HK-2 (cell line): Measurements from ENCODE around the gene FGF18.

Experiments used
- DNase-seq: peaks from one replicate; pipeline ENCODE4 v3.0.0-alpha.2; 2018; ENCODE audit not compliant: unreplicated experiment

Gene FGF18

DNA sequence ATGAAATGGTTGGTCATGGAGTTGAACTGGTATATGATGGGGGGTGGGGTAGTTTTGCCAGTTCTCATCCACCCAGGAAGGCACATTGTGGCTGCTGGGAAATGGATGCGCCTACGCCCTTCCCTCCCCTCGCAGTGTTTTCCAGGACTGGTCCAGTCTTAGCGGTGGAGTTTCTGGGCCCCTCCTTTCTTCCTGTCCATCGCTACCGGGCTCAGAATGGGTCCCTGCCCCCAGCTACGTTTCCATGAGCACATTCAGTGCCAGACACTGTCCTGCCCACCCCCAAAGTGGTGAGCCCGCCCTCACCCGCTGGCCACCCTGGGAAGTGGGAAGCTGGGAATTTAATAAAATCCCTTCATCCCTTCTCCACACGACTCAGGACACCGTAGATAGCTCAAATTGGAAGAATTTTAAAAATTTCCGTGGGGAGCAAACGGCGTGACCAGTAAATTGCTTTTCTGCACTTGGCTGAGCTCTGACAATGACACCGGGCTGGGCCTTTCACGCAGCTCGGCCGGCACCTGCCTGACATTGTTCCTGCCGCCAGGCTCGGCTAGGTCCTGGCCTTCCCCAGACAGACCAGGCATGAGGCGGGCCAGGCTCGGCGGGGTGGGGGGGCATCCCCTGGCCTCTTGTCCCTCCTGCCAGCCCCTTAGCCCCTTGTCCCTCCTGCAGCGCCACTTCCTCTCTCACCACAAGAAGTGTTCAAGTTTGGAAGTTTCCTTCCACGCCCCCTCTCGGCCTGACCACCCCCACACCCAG, 3.6 kb downstream of the FGF18 start:
- DNase-seq: peak; percentile 14

DNA sequence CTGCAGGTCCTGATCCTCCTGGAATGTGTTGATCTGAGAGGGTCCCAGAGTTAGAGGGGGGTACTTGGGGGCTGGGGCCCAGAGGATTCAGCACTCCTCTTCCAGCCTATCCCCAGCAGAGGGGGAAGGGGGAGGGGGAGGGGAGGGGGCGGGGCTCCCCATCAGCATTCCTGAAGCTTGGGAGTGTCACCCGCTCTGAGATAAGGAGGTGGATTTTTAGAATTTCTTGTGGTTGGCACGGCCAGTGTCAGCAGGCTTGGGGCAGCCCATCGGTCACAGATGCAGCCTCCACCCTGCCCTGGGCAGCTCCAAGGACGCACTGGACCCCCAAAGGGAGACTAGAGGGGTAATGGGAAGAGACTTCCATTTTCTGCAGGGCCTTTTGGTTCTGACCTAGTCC, 5.3 kb downstream of the FGF18 start:
- DNase-seq: no peak

- DNase-seq: no peak
Observed at GRCh38 chr5:171425596-171426244, 6.3 kb downstream of the FGF18 start.

DNA sequence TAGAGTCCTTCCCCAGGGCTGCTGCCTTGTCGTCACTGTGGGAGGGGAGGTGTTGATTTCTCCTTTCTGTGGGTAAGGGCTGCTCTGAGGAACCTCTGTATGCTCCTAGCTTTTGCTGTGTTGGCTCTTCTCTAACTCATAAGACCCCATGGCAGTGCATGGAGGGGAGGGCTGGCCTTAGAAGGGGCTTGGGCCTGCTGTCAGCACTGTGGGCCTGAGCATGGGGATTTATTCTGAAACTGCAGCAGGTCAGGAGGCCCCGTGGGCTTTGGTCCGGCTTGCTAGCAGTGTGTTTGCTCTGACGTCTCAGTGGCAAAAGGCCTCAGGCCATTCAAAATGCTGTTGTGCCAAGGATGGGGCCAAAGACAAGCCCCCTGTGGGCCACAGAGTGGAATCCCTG, 6.8 kb downstream of the FGF18 start:
- no peak for DNase-seq

DNA sequence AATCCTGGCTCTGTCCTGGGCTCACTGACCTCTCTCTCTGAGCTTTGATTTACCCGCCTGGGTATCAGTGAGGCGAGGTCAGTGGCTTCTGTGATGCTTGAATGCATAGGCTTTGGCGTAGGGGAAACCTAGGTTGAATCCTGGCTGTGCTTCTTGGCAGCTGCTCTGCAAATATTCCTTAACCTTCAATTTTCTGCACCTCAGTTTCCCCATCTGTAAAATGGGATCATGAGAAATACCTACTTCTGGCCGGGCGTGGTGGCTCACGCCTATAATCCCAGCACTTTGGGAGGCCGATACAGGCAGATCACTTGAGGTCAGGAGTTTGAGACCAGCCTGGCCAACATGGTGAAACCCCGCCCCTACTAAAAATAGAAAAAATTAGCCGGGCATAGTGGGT, 7.2 kb downstream of the FGF18 start:
- no peak for DNase-seq

GRCh38 chr5:171427318-171428167, 8.1 kb downstream of the FGF18 start:
- DNase-seq: no peak

GRCh38 chr5:171428168-171428696, 8.8 kb downstream of the FGF18 start:
- no peak for DNase-seq

GRCh38 chr5:171428809-171429542, 9.5 kb downstream of the FGF18 start:
- DNase-seq: no peak

GRCh38 chr5:171429543-171429910, 10.1 kb downstream of the FGF18 start:
- no peak for DNase-seq

DNA sequence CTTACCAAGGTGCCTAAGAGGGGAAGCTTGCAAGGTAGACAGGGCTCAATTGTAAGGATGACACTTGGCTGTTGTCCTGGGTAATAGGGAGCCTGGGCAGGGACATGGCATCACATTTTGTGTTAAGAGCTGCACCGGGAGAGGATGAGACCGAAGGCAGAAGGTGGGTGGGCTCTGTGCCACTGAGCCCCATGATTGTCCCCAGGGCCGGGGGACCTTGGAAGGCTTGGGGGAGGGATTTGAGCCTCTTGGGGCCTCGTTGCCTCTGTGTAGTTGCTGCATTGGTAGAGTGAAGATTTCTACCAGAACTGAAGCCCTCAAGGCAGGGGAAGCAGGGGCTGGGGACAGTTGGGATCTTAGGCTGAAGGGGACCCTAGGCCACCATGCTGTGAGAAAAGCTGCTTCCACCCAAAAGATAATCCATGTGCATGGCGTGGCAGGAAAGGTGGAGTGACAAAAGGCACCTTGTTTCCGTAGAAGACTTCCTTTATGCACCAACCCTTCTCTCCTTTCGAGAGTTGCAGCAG, 11.9 kb downstream of the FGF18 start:
- DNase-seq: no peak

- DNase-seq: no peak
Observed at GRCh38 chr5:171432076-171432475, 12.6 kb downstream of the FGF18 start.

DNA sequence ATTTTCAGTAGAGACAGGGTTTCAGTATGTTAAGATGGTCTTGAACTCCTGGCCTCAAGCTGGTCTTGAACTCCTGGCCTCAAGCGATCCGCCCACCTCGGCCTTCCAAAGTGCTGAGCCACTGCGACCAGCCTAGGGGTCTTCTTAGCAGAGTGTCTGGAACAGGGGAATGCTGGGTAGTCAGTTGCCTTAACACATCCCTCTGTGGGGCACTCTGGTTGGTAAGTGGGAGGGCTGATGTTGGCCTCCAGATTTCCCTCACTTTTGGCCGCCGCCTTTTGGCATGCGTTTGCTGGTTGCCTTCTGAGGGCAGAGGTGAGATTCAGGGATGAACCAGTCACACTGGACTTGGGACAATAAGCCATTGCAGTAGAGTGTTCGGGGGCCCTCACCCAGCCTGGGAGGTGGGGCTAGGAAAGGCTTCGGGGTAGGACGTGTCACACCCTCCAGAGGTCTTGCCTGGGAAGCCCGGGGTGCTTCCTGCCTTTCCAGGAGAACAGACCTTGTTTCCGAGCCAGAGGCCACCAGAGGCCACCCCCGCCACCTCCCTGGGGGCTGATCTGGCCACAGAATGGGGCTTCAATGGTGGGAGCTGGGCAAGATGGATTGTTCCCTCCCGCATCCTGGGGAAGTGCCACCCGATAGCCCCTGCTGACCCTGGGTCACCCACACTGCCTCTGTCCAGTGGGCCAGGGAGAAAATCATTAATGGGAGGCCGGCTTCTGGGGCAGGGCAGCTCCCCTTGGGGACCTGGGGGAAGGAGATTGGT, 13.3 kb downstream of the FGF18 start:
- no peak for DNase-seq

DNA sequence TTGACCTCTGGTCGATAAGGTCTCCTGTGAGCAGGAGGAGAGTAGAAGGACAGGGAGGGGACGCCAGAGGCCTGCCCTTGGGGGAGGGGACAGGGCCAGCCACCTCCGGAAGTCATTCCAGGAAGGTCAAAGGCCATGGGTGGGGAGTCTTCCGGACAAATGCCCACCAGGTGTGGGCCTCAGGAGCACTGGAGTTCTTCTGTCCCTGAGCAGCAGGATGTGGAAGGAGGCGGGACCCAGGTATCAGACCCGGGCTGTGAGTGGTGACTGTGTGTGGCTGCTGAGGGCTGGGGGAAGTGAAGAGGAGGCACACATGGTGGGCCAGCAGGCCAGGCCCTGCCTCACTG, 13.9 kb downstream of the FGF18 start:
- DNase-seq: no peak

DNA sequence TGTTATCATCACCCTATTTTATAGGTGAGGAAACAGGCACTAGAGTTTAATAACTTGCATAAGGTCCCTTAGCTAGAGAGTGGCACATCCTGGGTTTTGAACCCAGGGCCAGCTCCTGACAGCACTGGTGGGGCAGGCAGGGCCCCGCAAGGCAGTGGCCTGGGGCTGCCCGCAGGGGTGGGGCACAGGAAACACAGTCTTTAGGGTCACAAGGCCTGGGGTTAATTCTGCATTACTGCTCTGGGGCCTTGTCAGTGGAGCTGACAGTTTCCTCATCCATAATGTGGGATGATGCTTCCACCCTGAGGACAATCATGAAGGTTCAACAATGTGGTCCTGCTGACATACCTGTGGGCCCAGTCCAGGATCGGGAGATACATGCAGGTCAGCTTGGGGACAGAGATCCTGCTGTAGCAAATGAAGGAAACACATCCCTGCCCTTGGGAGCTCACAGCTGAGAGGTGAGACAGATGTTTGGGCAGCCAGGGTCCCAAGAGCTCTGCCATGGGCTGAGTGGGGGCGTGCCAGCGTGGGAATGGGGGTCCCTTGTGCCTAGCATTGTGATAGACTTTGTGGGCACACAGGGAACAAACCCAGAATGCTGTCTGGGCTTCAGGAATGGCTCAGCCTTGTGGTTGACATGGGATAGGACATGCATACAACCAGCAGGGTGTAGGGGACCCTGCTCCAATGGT, 14.7 kb downstream of the FGF18 start:
- no peak for DNase-seq

GRCh38 chr5:171434874-171435273, 15.4 kb downstream of the FGF18 start:
- no peak for DNase-seq

DNA sequence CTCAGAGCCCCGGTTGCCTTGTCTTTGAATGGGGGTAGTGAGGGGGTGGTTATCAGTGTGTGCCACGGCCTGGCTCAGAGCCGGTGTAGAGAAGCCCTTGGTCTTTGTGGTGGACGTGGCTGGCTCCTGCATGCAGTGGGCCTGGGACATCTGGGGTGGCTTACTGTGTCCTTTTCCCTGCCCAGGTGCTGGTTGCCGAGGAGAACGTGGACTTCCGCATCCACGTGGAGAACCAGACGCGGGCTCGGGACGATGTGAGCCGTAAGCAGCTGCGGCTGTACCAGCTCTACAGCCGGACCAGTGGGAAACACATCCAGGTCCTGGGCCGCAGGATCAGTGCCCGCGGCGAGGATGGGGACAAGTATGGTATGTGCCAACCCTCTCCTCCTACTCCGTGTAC, 16.5 kb downstream of the FGF18 start:
- no peak for DNase-seq

- no peak for DNase-seq
Observed at GRCh38 chr5:171436804-171437285, 17.4 kb downstream of the FGF18 start.

- DNase-seq: no peak
Observed at GRCh38 chr5:171437286-171437821, 17.9 kb downstream of the FGF18 start.

DNA sequence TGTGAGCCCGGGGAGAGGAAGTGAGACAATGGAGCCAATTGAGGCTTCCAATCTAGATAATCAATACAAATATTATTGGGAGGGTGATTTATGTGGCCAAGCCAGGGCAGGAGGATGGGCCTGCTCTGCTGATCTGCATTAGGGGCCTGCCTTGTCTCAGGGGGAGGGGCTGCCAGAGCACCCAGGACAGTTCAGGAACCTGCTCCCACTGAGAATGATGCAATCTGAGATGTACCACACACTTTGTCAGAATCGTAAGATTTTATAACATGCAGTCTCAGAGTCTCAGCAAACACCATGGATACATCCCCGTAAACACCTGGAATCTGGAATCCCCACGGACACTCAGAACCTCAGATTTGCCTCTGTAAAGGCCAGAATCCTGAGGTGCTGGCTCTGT, 19.3 kb downstream of the FGF18 start:
- no peak for DNase-seq
